Peyer's patch (tissue), 4 donors: ENCODE measurements around the gene VPS33B. TPM values are rescaled to one million over a fixed set of nuclear protein-coding genes. Genes with fewer than 3 reads are reported as not detected.

Source experiments
- DNase-seq, 3 donors: peaks; one replicate each; pipeline ENCODE4 v3.0.0-alpha.2; 2017 to 2019
- H3K27ac ChIP-seq, 4 donors: fragments of 200-600 bp; sonication (generic); one replicate each; pipeline ENCODE4 v1.5.1; 2016 to 2019
- H3K27me3 ChIP-seq, 2 donors: fragments of 200-600 bp; sonication (generic); one replicate each; pipeline ENCODE4 v1.5.1; 2019
- H3K36me3 ChIP-seq, 3 donors: fragments of 200-600 bp; sonication (generic); one replicate each; pipeline ENCODE4 v1.5.1; 2016 to 2019
- H3K4me1 ChIP-seq, 4 donors: fragments of 200-600 bp; sonication (generic); one replicate each; pipeline ENCODE4 v1.5.1; 2016 to 2019
- H3K4me3 ChIP-seq, 4 donors: fragments of 200-600 bp; sonication (generic); 1 replicate in 3 of 4; 2 replicates in 1 of 4; pipeline ENCODE4 v1.5.1; 2016 to 2019; ENCODE audit warnings: mild to moderate bottlenecking in 1 of 4
- H3K9me3 ChIP-seq, 4 donors: fragments of 200-600 bp; sonication (generic); one replicate each; pipeline ENCODE4 v1.5.1; 2016 to 2019; ENCODE audit warnings: mild to moderate bottlenecking in 1 of 4
- POLR2A ChIP-seq, 2 donors: fragments of 450-650 bp; IDR thresholded peaks; one replicate each; pipeline ENCODE4 v1.5.1; 2017; ENCODE audit warnings: antibody characterized with exemption in 2 of 2, mild to moderate bottlenecking in 2 of 2, moderate library complexity in 2 of 2
- total RNA-seq, 4 donors: library from RNA; depleted of rRNA; stranded (reverse); fragments of >200 nt; gene quantifications; one replicate each; pipeline ENCODE4 v1.1.0, GENCODE V29; 2016
- TF ChIP-seq, protein P1 (sequence below), 6 experiments: fragments of 450-650 bp in 4 of 6; fragments of 200-600 bp in 2 of 6; sonication (generic) in 1 of 6; IDR thresholded peaks; one replicate each; pipeline ENCODE4 v1.5.1; 2017 to 2019; ENCODE audit warnings: antibody characterized with exemption in 6 of 6, mild to moderate bottlenecking in 3 of 6, moderate library complexity in 1 of 6

VPS33B gene
- total RNA-seq, 4 donors from 2014 or later, result 12.4 to 31.5 (median 27.8) TPM

DNA sequence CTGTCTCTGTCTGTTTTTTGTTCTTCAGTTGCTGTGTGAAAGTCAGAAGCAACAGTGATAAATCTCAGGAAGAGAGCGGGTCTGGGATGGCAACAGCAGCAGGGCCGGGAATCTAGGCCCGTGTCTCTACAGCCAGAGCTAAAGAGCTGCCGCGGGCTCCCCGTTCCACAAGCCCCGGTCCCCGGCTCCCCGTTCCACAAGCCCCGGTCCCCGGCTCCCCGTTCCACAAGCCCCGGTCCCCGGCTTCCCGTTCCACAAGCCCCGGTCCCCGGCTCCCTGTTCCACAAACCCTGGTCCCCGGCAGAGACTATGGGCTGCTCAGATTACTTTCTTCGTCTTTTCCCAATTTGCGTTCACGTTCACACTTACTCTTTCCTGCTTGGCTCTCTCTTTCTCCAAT is 48.2 kb downstream of the VPS33B start:
- Histone ChIP-seq H3K4me1 (no peaks in the 10 kb centered on the region), H3K36me3 (peaks cover 0 to 6% (median 0%) of the 10 kb centered on the region in 3 donors), H3K27me3 (no peaks in the 10 kb centered on the region), H3K9me3 (no peaks in the 10 kb centered on the region), H3K27ac (no peak overlapping the region), H3K4me3 (no peak overlapping the region)
- no peak for DNase-seq
- no peak for TF ChIP-seq POLR2A (IDR thresholded peaks at IDR 0.05)
- TF ChIP-seq, protein P1, sequence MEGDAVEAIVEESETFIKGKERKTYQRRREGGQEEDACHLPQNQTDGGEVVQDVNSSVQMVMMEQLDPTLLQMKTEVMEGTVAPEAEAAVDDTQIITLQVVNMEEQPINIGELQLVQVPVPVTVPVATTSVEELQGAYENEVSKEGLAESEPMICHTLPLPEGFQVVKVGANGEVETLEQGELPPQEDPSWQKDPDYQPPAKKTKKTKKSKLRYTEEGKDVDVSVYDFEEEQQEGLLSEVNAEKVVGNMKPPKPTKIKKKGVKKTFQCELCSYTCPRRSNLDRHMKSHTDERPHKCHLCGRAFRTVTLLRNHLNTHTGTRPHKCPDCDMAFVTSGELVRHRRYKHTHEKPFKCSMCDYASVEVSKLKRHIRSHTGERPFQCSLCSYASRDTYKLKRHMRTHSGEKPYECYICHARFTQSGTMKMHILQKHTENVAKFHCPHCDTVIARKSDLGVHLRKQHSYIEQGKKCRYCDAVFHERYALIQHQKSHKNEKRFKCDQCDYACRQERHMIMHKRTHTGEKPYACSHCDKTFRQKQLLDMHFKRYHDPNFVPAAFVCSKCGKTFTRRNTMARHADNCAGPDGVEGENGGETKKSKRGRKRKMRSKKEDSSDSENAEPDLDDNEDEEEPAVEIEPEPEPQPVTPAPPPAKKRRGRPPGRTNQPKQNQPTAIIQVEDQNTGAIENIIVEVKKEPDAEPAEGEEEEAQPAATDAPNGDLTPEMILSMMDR (IDR thresholded peaks at IDR 0.05), result no peak

DNA sequence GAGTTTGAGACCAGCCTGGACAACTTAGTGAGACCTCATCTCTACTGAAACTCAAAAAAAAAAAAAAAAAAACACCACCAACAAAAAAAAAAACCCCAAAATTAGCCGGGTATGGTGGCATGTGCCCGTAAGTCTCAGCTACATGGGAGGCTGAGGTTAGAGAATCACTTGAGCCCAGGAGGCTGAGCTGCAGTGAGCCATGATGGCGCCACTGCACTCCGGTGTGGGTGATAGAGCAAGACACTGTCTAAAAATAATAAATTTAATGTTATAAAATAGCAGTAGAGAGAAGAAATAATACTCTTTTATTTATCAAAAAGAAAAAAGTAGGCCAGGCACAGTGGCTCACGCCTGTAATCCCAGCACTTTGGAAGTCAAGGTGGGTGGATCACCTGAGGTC is 50.3 kb downstream of the VPS33B start:
- H3K4me3 ChIP-seq, result no peak overlapping the region
- no peak for DNase-seq
- peaks cover 0 to 11% (median 0%) of the 10 kb centered on the region in 3 donors for H3K36me3 ChIP-seq
- H3K27ac ChIP-seq, result no peak overlapping the region
- H3K4me1 ChIP-seq, result no peaks in the 10 kb centered on the region
- H3K9me3 ChIP-seq, result no peaks in the 10 kb centered on the region
- TF ChIP-seq, protein P1 (IDR thresholded peaks at IDR 0.05), result no peak
- no peak for TF ChIP-seq POLR2A (IDR thresholded peaks at IDR 0.05)
- H3K27me3 ChIP-seq, result no peaks in the 10 kb centered on the region

DNA sequence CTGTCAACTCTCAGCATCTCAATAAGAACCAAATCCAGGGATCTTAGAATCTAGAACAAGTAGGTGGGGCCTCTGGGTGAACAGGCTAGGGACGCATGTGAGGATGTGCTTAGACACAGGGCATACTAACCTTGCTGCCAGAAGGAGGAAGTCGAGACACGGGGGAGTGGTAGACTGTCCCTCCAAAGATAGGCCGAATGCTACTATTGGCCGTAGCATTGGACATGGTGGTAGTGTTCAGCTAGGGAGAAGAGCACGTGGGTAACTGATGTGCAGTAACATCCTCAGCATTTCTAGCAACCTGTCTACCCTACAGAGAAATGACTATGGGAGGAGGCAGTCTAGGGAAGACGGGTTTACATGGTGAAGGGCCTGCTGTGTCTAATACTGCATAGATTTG is 52.1 kb downstream of the VPS33B start:
- no peaks in the 10 kb centered on the region for H3K9me3 ChIP-seq
- H3K4me3 ChIP-seq, result no peak overlapping the region
- TF ChIP-seq, protein P1 (IDR thresholded peaks at IDR 0.05), result no peak
- TF ChIP-seq POLR2A (IDR thresholded peaks at IDR 0.05), result no peak
- no peaks in the 10 kb centered on the region for H3K27me3 ChIP-seq
- no peak for DNase-seq
- no peak overlapping the region for H3K27ac ChIP-seq
- H3K4me1 ChIP-seq, result no peaks in the 10 kb centered on the region
- H3K36me3 ChIP-seq, result peaks cover 0 to 25% (median 0%) of the 10 kb centered on the region in 3 donors

DNA sequence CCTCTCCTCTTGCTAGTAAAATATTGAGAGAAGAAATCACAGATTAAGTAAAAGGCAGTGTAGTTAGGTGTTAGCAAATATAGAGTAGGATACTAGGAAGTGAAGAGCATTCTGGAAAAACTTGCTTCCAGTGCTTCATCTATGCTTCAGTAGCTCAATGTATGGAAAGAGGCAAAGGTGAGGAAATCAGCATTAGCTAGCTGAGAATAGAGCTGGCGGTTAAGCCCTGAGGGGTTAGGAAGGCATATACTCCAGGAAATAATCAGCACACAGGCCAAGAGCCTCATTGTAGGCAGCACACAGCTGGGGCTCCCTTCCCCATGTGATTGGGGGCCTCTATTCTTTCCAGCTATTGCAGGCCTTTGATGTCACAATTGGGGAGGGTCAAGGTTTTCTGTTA is 54.0 kb downstream of the VPS33B start:
- no peak overlapping the region for H3K4me3 ChIP-seq
- H3K4me1 ChIP-seq, result no peaks in the 10 kb centered on the region
- no peaks in the 10 kb centered on the region for H3K27me3 ChIP-seq
- no peak overlapping the region for H3K27ac ChIP-seq
- TF ChIP-seq POLR2A (IDR thresholded peaks at IDR 0.05), result no peak
- TF ChIP-seq, protein P1 (IDR thresholded peaks at IDR 0.05), result no peak
- H3K9me3 ChIP-seq, result no peaks in the 10 kb centered on the region
- no peak for DNase-seq
- H3K36me3 ChIP-seq, result peaks cover 0 to 26% (median 0%) of the 10 kb centered on the region in 3 donors

DNA sequence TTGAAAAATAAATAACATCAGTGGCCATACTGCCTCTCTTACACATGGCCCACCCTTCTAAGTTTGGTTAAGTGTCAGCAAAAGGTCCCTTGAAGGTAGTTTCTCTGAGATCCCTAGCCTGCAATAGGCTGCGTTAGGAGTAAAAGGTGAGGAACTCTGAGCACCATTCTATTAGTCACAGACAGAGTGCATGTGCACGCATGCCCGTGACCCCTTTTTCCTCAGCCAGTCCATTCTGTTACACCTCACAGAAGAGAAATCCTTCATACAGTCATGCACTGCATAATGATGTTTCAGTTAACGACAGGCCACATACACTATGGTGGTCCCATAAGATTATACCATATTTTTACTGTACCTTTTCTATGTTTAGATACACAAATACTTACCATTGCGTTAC is 55.2 kb downstream of the VPS33B start:
- TF ChIP-seq, protein P1 (IDR thresholded peaks at IDR 0.05), result no peak
- TF ChIP-seq POLR2A (IDR thresholded peaks at IDR 0.05), result no peak
- Histone ChIP-seq H3K4me1 (no peaks in the 10 kb centered on the region), H3K4me3 (no peak overlapping the region), H3K27ac (no peak overlapping the region), H3K9me3 (no peaks in the 10 kb centered on the region), H3K27me3 (no peaks in the 10 kb centered on the region), H3K36me3 (peaks cover 0 to 31% (median 0%) of the 10 kb centered on the region in 3 donors)
- DNase-seq, result no peak

DNA sequence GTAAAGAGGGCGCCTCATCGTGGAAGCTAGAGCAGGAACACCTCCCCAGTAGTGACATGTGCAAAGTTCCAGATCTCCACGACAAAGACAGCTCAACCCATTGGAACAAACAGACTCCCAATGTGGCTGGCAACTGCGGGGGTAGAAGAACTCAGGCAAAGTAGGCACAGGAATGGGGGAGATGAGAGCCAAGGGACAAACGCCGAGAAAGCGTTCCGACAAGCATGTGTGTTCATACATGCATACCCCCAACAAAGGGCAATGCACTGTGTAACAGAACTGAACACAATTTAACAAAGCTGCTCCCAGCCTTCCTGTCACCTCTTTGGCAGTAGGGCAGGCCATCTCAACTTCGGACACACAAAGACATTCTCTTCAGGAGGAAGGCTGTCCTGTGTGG is 56.1 kb downstream of the VPS33B start:
- Histone ChIP-seq H3K4me1 (no peaks in the 10 kb centered on the region), H3K9me3 (no peaks in the 10 kb centered on the region), H3K4me3 (no peak overlapping the region), H3K36me3 (peaks cover 0 to 34% (median 0%) of the 10 kb centered on the region in 3 donors), H3K27ac (no peak overlapping the region), H3K27me3 (no peaks in the 10 kb centered on the region)
- DNase-seq, result no peak
- TF ChIP-seq, protein P1 (IDR thresholded peaks at IDR 0.05), result no peak
- no peak for TF ChIP-seq POLR2A (IDR thresholded peaks at IDR 0.05)
